ENCODE results near the gene NHERF2.
"Not testable (repeated sequence)": the region's sequence is repeated elsewhere in the genome, so short reads cannot be mapped to it uniquely, and the experiment has no call there.

Gene NHERF2

GRCh38 chr16:2028620-2029220 is 2.0 kb downstream of the NHERF2 start:
- DNase-seq: no peak

GRCh38 chr16:2029350-2029749 is 2.6 kb downstream of the NHERF2 start:
- no peak for DNase-seq

GRCh38 chr16:2030036-2030435 is 3.3 kb downstream of the NHERF2 start:
- no peak for DNase-seq

DNA sequence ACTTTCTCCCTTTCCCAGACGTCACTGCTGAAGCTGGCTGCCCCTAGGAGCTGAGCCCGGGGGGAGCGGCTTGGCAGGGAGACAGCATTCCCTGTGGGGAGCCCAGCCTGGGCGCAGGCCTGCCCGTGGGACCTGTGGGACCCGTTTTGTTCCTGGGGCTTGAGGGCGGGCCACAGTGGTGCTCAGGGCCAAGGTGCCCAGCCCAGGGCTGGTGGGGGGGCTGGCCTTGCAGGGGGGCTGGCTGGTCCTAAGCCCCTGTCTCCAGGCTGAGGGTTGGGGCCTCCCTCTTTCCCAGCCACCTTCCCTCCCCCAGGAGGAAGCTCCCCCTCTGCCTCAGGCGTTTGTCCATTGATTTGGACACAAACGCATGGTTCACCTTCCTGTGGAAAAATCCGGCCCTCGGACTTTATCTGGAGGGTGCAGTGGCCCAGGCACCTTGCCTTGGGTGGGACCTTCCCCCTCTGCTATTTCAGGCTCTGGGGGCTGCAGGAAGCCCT is 4.4 kb downstream of the NHERF2 start:
- no peak for DNase-seq

GRCh38 chr16:2032285-2033056 is 5.8 kb downstream of the NHERF2 start:
- DNase-seq: no peak

- DNase-seq: no peak
These were observed 6.6 kb downstream of the NHERF2 start for GRCh38 chr16:2033057-2033908.

DNA sequence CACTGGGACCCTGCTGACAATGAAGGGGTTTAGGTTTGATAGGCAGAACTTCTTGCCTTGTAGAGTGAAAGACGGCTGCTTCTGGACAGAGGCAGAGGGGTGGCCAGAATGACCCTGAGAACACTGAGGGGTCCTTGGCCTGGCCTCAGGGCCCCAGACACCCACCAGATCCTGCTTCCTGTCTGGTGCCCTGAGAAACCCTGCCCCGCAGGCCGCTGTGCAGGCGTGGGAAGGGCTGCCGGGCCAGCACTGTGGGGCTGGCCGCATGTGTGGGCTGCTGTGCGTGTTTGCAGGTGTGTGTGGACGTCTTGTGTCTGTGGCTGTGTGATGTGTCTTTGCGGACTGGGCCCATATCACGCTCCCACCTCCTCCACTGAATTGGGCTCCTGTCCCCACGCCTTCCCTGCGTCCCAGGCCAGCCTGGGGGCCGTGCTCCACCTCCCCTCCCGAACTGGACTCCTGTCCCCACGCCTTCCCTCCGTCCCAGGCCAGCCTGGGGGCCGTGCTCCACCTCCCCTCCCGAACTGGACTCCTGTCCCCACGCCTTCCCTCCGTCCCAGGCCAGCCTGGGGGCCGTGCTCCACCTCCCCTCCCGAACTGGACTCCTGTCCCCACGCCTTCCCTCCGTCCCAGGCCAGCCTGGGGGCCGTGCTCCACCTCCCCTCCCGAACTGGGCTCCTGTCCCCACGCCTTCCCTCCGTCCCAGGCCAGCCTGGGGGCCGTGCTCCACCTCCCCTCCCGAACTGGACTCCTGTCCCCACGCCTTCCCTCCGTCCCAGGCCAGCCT is 7.4 kb downstream of the NHERF2 start:
- DNase-seq: not testable (repeated sequence)

DNA sequence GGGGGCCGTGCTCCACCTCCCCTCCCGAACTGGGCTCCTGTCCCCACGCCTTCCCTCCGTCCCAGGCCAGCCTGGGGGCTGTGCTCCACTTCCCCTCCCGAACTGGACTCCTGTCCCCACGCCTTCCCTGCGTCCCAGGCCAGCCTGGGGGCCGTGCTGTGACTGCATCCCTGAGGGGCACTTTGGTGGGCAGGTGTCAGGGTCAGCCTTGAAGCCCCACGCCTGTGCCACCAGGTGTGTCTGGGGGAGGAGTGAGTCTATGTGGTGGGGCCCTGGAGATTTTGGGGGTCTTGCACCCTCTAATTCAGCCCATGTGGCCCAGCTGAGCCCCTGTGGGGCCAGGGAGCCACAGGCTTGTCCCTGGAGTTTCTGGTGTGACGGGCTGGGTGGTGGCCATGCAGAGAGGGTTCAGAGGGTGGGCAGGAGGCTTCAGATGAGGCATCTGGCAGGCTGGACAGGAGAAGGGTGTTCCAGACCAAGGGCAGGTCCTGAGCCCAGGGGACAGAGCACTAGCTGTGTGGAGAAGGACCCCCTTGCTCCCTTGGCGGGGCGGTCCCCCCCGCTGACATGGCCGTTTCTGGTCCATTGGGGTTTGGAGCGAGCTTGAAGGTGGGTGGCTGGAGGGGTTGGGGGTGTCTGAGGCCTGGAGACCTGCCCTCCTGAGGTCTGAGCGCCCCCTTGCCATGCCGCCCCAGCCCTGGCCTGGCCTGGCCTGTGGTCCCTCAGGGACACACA is 8.2 kb downstream of the NHERF2 start:
- no peak for DNase-seq

GRCh38 chr16:2035431-2036199 is 8.9 kb downstream of the NHERF2 start:
- DNase-seq: no peak

- no peak for DNase-seq
These were observed 9.7 kb downstream of the NHERF2 start for GRCh38 chr16:2036200-2036966.

DNA sequence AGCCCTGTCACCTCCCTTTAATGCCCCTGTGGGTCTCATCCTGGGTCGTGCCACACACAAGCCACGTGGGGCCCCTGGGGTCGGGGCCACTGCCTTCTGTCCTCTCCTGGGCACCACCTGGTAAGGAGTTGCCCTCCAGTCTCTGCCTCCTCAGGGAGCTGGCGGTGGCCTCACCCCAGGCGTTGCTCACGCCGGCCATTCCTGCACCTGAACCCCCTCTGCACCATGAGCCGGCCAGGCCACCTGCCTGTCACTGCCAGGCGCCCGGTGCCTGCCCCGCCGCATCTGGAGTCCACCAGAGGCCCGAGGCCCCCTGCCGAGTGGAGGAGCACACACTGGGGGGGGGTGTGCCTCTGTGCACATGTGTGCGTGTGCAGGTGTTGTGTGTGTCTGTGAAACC is 10.4 kb downstream of the NHERF2 start:
- DNase-seq: no peak

DNA sequence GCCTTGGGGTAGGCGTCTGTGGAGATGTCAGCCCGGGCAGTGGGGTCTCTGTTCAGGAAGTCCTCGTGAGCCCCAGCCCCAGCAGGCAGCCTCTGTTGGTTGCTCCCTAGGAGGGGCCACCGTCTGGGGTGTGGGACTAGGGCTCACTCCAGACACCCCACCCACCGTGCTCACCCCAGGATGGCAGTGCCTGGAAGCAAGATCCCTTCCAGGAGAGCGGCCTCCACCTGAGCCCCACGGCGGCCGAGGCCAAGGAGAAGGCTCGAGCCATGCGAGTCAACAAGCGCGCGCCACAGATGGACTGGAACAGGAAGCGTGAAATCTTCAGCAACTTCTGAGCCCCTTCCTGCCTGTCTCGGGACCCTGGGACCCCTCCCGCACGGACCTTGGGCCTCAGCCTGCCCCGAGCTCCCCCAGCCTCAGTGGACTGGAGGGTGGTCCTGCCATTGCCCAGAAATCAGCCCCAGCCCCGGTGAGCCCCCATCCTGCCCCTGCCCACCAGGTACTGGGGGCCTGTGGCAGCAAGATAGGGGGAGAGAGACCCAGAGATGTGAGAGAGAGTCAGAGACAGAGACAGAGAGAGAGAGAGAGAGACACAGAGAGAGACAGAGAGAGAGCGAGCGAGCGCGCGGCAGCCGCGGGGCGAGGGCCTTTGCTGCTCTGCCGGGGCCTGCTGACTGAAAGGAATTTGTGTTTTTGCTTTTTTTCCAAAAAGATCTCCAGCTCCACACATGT is 11.1 kb downstream of the NHERF2 start:
- DNase-seq: no peak

- no peak for DNase-seq
These were observed 11.9 kb downstream of the NHERF2 start for GRCh38 chr16:2038382-2039231.

DNA sequence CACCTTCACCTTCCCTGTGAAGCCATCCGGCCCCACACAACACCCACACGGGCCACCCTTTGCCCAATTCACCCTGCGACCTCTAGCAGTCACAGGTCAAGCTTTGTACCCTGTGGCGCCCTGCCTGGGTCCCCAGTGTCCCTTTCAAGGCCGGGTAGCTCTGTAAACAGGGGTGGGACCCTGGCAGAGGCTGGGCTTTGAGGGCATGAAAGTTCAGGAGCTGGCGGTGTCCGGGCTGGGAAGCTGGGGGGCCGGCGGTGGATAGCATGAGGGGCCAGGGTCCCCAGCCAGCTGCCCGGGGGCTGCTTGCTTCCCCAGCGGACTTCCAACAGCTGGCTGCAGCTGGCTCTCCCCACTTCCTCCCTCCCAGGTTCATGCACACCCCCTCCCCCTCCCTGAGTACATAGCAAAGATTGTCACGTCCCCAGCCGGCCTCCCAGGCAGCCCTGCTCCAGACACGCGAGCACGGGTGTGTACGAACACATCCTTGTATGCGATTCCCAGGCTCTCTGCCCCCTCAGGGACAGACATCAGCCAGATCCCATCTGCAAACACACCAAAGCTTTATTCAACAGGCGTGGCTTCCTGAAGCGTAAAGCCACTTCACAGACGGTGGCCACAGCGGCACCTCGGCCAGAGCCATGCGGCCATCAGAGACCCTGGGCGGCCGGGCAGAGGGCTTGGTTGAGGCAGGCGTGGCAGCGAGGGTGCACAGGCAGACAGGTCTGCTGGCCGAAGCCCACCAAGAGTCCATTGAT is 12.8 kb downstream of the NHERF2 start:
- DNase-seq: no peak

GRCh38 chr16:2040041-2040786 is 13.5 kb downstream of the NHERF2 start:
- DNase-seq: no peak

- no peak for DNase-seq
These were observed 14.3 kb downstream of the NHERF2 start for GRCh38 chr16:2040787-2041522.

All from stimulated activated naive CD4-positive, alpha-beta T cell treated with Interleukin-2 at 50 U/mL for 16 hours (primary cell).